HUES48 (cell line): ENCODE results near the gene EID3.

Experiments
- H3K27ac ChIP-seq: one replicate; pipeline ENCODE4 v1.7.0; 2013; ENCODE audit warnings: low read depth, low read length, inconsistent platforms
- H3K27me3 ChIP-seq: 2 replicates; pipeline ENCODE4 v1.6.1; 2013; ENCODE audit warnings: mild to moderate bottlenecking, low read length; ENCODE audit not compliant: control insufficient read depth, insufficient read depth
- H3K36me3 ChIP-seq: 2 replicates; pipeline ENCODE4 v1.6.1; 2013; ENCODE audit warnings: low read length; ENCODE audit not compliant: control insufficient read depth, insufficient read depth
- H3K4me1 ChIP-seq: 2 replicates; pipeline ENCODE4 v1.6.1; 2013; ENCODE audit warnings: mild to moderate bottlenecking, low read length; ENCODE audit not compliant: control insufficient read depth, insufficient read depth
- H3K4me3 ChIP-seq: 2 replicates; pipeline ENCODE4 v1.5.1; 2013; ENCODE audit warnings: mild to moderate bottlenecking, low read depth, low read length
- H3K9ac ChIP-seq: 2 replicates; pipeline ENCODE4 v1.6.1; 2013; ENCODE audit warnings: mild to moderate bottlenecking, low read depth, low read length, moderate library complexity
- H3K9me3 ChIP-seq: 2 replicates; pipeline ENCODE4 v1.6.1; 2013; ENCODE audit warnings: low read length; ENCODE audit not compliant: control insufficient read depth, insufficient read depth

The EID3 gene

DNA sequence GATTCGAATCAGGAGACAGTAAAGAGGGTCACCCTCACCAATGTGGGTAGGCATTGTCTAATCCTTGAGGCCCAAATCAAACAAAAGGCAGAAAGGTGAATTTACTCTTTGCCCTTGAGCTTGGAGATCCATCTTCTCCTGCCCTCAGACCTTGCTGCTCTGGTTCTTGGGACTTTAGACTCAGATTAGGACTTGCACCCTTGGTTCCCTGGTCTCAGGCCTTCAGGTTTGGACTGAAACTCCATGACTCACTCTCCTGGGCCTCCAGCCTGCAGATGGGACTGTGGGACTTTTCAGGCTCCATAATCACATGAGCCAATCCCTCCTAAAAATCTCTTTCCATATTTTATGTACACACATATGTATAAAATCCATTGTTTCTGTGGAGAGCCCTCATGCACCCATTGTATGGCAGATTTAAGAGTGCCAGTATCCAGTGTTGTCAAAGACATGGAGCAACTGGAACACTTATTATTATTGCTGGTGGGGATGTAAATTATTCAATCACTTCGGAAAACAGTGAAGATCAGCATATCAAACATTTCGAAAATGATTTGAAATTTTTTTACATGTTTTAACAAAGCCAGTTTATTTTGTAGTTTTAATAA is 48.7 kb downstream of the EID3 start:
- Histone ChIP-seq H3K4me1 (peaks cover 23% of the 10 kb centered on the region), H3K9ac (no peak overlapping the region), H3K27ac (peak overlapping the region; percentile 72), H3K27me3 (no peaks in the 10 kb centered on the region), H3K9me3 (no peaks in the 10 kb centered on the region), H3K4me3 (no peak overlapping the region), H3K36me3 (peaks cover 48% of the 10 kb centered on the region)

DNA sequence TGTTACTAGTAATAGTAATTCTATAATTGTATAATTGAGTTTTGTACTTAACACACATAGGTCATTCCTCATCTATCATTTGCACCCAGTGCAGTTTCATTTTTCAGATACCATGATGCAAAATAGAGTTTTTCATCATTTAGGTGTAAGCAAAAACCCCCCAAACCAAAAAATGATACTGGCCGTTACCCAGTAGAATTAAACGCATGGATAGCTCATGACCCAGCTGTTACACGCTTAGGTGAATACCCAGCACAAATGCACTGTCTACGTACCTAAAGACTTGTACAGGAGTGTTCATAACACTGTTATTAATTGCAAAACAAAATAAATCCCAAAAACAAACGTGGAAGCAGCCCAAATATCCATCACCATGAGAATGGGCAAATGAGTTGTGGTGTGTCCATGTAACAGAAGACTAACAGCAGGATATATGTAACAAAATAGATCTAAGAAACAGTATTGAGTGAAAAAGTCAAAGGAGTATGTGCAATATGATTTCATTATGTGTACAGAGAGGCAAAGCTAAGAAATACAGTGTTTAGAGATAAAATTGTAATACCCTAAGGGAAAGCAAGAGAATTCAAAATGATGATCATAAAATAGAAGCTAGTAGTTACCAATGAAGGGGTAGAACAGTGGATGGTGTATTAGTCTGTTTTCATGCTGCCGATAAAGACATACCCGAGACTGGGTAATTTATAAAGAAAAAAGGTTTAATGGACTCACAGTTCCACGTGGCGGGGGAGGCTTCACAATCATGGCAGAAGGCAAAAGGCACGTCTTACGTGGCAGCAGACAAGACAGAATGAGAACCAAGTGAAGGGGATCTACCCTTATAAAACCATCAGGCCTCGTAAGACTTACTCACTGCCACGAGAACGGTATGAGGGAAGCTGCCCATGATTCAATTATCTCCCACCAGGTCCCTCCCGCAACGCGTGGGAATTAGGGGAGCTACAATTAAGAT is 49.8 kb downstream of the EID3 start:
- Histone ChIP-seq H3K4me3 (no peak overlapping the region), H3K36me3 (peaks cover 37% of the 10 kb centered on the region), H3K27me3 (no peaks in the 10 kb centered on the region), H3K9me3 (no peaks in the 10 kb centered on the region), H3K9ac (no peak overlapping the region), H3K4me1 (peaks cover 23% of the 10 kb centered on the region), H3K27ac (no peak overlapping the region)

DNA sequence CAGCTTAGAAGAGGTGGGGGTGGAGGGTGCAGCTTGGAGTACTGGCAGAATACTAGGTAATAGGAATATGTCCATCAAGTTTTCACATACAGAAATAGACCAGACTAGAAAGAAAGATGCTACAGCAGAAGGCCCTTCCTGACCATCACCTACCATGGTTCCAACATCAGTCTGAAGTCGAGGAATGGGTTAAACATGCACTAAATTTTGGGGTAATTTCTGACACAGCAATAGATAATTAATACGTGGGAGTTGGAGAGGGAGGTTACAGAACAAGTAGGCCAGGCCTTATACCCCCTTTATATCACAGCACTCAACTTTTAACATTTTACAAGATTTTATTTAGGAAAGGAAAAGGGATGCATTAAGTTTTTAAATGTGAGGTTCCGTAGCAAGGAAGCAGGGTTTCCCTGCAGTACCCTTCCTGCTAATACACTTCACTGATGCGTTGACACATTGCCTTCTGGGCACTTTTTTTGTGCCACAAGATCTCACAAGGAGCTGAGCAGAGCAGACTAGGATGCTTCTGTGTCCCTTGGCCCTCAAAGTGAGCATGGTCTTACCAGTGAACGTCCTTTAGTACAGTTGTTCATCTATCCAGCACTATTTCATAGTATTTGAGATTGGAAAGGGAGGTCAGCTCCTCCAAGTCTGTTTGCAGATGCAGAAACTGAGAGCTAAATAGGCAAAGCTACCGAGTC is 50.8 kb downstream of the EID3 start:
- no peak overlapping the region for H3K9ac ChIP-seq
- H3K27ac ChIP-seq = no peak overlapping the region
- peaks cover 23% of the 10 kb centered on the region for H3K4me1 ChIP-seq
- no peak overlapping the region for H3K4me3 ChIP-seq
- H3K27me3 ChIP-seq = no peaks in the 10 kb centered on the region
- H3K9me3 ChIP-seq = no peaks in the 10 kb centered on the region
- H3K36me3 ChIP-seq = peaks cover 27% of the 10 kb centered on the region
